ENCODE results near the gene NDUFV1. TPM values are rescaled to one million over a fixed set of nuclear protein-coding genes. Genes with fewer than 3 reads are reported as not detected.

The NDUFV1 gene
- total and polyA plus RNA-seq, 2 of the 4 experiments (the other 2 are of a cell fraction) = 120 to 133 TPM

DNA sequence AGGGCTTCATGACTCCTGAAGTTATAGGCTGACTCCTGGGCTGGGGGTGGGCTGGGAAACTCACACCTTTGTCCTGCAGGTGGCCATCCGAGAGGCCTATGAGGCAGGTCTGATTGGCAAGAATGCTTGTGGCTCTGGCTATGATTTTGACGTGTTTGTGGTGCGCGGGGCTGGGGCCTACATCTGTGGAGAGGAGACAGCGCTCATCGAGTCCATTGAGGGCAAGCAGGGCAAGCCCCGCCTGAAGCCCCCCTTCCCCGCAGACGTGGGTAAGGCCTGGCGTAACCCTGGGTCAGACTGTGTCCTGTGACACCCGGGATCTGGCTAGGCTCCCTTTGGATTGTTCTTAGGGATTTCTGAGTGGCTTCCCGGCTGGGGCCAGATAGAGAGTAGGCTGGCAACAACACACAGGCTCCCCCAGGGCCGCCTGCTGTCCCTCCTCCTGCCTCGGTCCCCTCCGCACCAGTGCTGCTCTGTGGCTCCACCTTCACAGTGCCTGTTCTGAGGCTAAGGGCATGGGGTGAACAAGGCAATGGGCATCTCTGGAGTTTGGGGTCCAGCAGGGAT is 3.6 kb downstream of the NDUFV1 start:
- ChIA-PET POLR2A (ENCODE audit: unreplicated experiment) (no interaction called here), CTCF (no interaction called here)
- dilution Hi-C loops (cut with HindIII; ENCODE audit: low sequenced_read_pairs, unreplicated experiment) (no loop called here), in situ Hi-C loops (cut with MboI; ENCODE audit: low sequenced_read_pairs) (no loop called here), intact Hi-C loops (cut with micrococcal nuclease) (no loop called here)
- ATAC-seq (ENCODE audit: low read depth) (no peak), DNase-seq (no peak)
- 88% methylated on average over 6 of the region's 15 CpGs; no CpG with 5 or more reads in 1 of the 2 experiments for WGBS, 2 experiments (ENCODE audit: extremely low coverage in 2 of 2, insufficient read length in 1 of 2)
- no peak overlapping the region for H3K9ac ChIP-seq (ENCODE audit: low read depth, low read length)
- H3K23ac ChIP-seq (ENCODE audit: low read depth, low read length) = no peak overlapping the region
- peaks cover 18 to 22% of the 10 kb centered on the region in 2 experiments for H3K79me1 ChIP-seq (ENCODE audit: low read depth in 1 of 2, low read length in 2 of 2)
- H4K8ac ChIP-seq (ENCODE audit: low read depth in 2 of 2, low read length in 2 of 2) = no peak overlapping the region
- H3K27ac ChIP-seq (ENCODE audit: insufficient read depth, low read length) = no peak overlapping the region
- no peak overlapping the region for H3K4me3 ChIP-seq (ENCODE audit: insufficient read depth, low read depth, low read length)
- H3K4ac ChIP-seq (ENCODE audit: low read depth, low read length) = no peak overlapping the region
- no peak overlapping the region for H2AK9ac ChIP-seq (replicated peaks; ENCODE audit: low read depth, low read length, poor library complexity)
- H2BK5ac ChIP-seq (ENCODE audit: low read depth, low read length, poor library complexity, severe bottlenecking) = no peak overlapping the region
- peaks cover 36% of the 10 kb centered on the region for H3K36me3 ChIP-seq (ENCODE audit: control insufficient read depth, insufficient read depth, low read length)
- H3K4me1 ChIP-seq (ENCODE audit: control insufficient read depth, insufficient read depth, low read length) = peaks cover 6% of the 10 kb centered on the region; the same call in 1 of the 2 replicates
- H2BK20ac ChIP-seq (ENCODE audit: low read depth, low read length) = no peak overlapping the region
- H3K27me3 ChIP-seq (ENCODE audit: control insufficient read depth, insufficient read depth, low read length) = no peaks in the 10 kb centered on the region; the same call in 1 of the 2 replicates
- H4K20me1 ChIP-seq (ENCODE audit: insufficient read depth, low read length) = no peaks in the 10 kb centered on the region; the same call in 1 of the 2 replicates
- BruUV-seq (replicated peaks) = no TSS peak
- H3K9me1 ChIP-seq (ENCODE audit: insufficient read depth, low read length) = no peaks in the 10 kb centered on the region
- H4K5ac ChIP-seq (ENCODE audit: low read depth, low read length) = no peak overlapping the region
- no peak overlapping the region for H3K18ac ChIP-seq (ENCODE audit: low read depth, low read length)
- no peak overlapping the region for H2AFZ ChIP-seq (replicated peaks; ENCODE audit: low read length, poor library complexity)
- H3K56ac ChIP-seq (ENCODE audit: extremely low read depth, insufficient read depth, low read length) = no peak overlapping the region
- H4K91ac ChIP-seq (ENCODE audit: insufficient read depth, low read depth, low read length) = no peak overlapping the region
- H3K9me3 ChIP-seq (ENCODE audit: control insufficient read depth, insufficient read depth, low read length) = no peaks in the 10 kb centered on the region
- no peak overlapping the region for H2AK5ac ChIP-seq (ENCODE audit: low read depth, low read length)
- TF ChIP-seq, protein P1, sequence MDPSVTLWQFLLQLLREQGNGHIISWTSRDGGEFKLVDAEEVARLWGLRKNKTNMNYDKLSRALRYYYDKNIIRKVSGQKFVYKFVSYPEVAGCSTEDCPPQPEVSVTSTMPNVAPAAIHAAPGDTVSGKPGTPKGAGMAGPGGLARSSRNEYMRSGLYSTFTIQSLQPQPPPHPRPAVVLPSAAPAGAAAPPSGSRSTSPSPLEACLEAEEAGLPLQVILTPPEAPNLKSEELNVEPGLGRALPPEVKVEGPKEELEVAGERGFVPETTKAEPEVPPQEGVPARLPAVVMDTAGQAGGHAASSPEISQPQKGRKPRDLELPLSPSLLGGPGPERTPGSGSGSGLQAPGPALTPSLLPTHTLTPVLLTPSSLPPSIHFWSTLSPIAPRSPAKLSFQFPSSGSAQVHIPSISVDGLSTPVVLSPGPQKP (IDR thresholded peaks at IDR 0.05; ENCODE audit: borderline replicate concordance, low read depth, low read length) = no peak
- no peak for TF ChIP-seq BHLHE40 (IDR thresholded peaks at IDR 0.05; ENCODE audit: low read depth, low read length)
- no peak for TF ChIP-seq RCOR1 (IDR thresholded peaks at IDR 0.05; ENCODE audit: insufficient replicate concordance, low read length)
- no peak for TF ChIP-seq MAZ (IDR thresholded peaks at IDR 0.05; ENCODE audit: borderline replicate concordance, low read depth, low read length)
- no peak for TF ChIP-seq CHD1 (IDR thresholded peaks at IDR 0.05; ENCODE audit: low read depth, low read length)
- no peak overlapping the region for H2BK15ac ChIP-seq (ENCODE audit: low read depth, low read length)
- no peak overlapping the region for H3K14ac ChIP-seq (replicated peaks; ENCODE audit: low read depth, low read length)
- no peak overlapping the region for H3K4me2 ChIP-seq (ENCODE audit: low read depth, low read length)
- H2BK120ac ChIP-seq (ENCODE audit: low read depth, low read length) = no peak overlapping the region
